ENCODE data around the gene WARS2. TPM values are rescaled to one million over a fixed set of nuclear protein-coding genes. Genes with fewer than 3 reads are reported as not detected.

Gene WARS2
- total RNA-seq, 4 donors from 2014 or later: 8.9 to 22.1 (median 12.8) TPM

DNA sequence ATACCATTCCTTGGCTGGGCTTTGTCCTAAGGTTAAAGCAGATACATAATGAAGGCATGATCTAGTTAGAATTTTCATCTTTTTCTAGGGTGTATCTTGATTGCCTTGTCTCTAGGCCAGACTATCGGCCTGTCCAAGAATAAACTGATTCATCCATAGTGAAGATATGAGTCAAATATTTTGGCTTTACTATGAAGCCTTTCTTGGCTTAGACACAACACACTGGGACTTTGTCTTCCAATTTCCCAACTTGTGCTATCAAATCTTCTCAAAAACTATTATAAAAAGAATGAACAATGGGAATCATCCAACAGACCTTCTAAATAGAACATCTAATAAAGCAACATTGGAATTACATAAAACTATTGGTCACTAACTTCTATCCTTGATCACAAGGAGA lies 64.8 kb downstream of the WARS2 start:
- no peak for DNase-seq

DNA sequence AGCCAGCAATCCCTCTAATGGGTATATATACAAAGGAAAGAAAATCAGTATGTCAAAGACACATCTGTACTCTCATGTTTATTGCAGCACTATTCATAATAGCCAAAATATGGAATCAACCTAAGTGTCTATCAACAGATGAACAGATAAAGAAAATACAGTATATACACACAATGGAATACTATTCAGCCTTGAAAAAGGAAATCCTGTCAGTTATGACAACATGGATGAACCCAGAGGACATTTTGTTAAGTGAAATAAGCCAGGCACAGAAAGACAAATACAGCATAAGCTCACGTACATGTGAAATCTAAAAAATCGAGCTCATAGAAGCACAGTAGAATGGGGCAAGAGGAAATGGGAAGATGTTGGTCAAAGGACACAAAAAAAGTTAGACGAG lies 69.1 kb downstream of the WARS2 start:
- Histone ChIP-seq H3K36me3 (peaks cover 0 to 10% (median 0%) of the 10 kb centered on the region in 3 donors), H3K9me3 (no peaks in the 10 kb centered on the region), H3K27me3 (no peaks in the 10 kb centered on the region), H3K4me1 (peaks cover 0 to 8% (median 0%) of the 10 kb centered on the region in 3 donors), H3K27ac (no peak overlapping the region), H3K4me3 (no peak overlapping the region)
- 92 to 99% methylated on average over 3 of the region's 3 CpGs for WGBS, 2 donors
- DNase-seq: no peak
- intact Hi-C loops (cut with DNase I): no loop called here
- TF ChIP-seq, protein P1, sequence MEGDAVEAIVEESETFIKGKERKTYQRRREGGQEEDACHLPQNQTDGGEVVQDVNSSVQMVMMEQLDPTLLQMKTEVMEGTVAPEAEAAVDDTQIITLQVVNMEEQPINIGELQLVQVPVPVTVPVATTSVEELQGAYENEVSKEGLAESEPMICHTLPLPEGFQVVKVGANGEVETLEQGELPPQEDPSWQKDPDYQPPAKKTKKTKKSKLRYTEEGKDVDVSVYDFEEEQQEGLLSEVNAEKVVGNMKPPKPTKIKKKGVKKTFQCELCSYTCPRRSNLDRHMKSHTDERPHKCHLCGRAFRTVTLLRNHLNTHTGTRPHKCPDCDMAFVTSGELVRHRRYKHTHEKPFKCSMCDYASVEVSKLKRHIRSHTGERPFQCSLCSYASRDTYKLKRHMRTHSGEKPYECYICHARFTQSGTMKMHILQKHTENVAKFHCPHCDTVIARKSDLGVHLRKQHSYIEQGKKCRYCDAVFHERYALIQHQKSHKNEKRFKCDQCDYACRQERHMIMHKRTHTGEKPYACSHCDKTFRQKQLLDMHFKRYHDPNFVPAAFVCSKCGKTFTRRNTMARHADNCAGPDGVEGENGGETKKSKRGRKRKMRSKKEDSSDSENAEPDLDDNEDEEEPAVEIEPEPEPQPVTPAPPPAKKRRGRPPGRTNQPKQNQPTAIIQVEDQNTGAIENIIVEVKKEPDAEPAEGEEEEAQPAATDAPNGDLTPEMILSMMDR (IDR thresholded peaks at IDR 0.05): no peak
- no peak for TF ChIP-seq POLR2A (IDR thresholded peaks at IDR 0.05)

More for the DNA sequence above, 64.8 kb downstream of the WARS2 start:
- Histone ChIP-seq H3K27ac (peak overlapping the region in 1 of 4 donors; percentile 4), H3K27me3 (no peaks in the 10 kb centered on the region), H3K9me3 (no peaks in the 10 kb centered on the region), H3K36me3 (peaks cover 0 to 10% (median 0%) of the 10 kb centered on the region in 3 donors), H3K4me1 (peaks cover 0 to 8% (median 0%) of the 10 kb centered on the region in 3 donors), H3K4me3 (no peak overlapping the region)
- intact Hi-C loops (cut with DNase I): no loop called here
- WGBS, 2 donors: 24 to 36% methylated on average over 1 of the region's 1 CpG
- no peak for TF ChIP-seq POLR2A (IDR thresholded peaks at IDR 0.05)
- TF ChIP-seq, protein P1 (IDR thresholded peaks at IDR 0.05): no peak

DNA sequence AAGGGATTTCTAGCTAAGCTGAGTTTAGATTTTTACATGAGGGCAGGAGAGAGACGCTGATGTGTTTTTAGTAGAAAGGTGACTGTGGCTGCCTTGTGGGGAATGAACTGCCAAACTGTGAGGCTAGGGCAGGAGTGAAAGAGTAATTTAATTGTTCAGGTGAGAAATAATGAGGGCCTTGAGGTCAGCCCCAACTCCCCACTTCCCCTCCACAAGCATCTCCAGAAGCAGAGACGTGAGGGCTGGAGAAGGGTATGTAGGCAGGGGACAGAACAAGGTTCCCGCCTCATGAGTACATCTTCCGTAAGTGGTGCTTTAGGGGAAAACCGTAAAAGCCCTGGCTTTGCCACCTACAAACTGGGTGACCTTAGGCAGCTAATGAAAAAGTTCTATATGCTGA lies 70.8 kb downstream of the WARS2 start:
- peaks cover 0 to 9% (median 0%) of the 10 kb centered on the region in 3 donors for H3K36me3 ChIP-seq
- no peaks in the 10 kb centered on the region for H3K27me3 ChIP-seq
- no peak overlapping the region for H3K27ac ChIP-seq
- no peaks in the 10 kb centered on the region for H3K4me1 ChIP-seq
- TF ChIP-seq, protein P1 (IDR thresholded peaks at IDR 0.05): no peak
- no peak for TF ChIP-seq POLR2A (IDR thresholded peaks at IDR 0.05)
- 86% methylated on average over 5 of the region's 5 CpGs for WGBS, 2 donors
- H3K9me3 ChIP-seq: no peaks in the 10 kb centered on the region
- H3K4me3 ChIP-seq: no peak overlapping the region
- no peak for DNase-seq
- intact Hi-C loops (cut with DNase I): no loop called here

DNA sequence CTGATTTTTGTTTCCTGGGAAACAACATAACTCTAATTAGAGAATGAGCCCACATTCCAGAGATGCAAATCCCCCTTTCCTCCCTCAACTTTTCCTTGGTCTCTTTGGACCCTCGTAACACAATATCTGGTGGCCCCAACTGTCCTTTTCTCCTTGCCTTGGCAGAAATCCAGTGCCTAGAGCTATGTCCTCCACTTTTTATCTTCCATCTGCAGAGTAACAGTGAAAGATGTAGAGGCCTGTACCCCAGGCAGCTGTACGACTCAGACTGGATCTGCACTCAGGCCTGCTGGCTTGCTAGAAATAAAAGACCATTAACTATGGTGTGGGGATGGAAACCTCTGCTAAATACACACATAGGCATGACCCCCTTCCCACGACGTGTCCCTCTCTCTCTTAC lies 72.0 kb downstream of the WARS2 start:
- 77 to 84% methylated on average over 4 of the region's 4 CpGs for WGBS, 2 donors
- no peak for DNase-seq
- H3K27me3 ChIP-seq: no peaks in the 10 kb centered on the region
- peaks cover 0 to 11% (median 0%) of the 10 kb centered on the region in 3 donors for H3K36me3 ChIP-seq
- no peak overlapping the region for H3K27ac ChIP-seq
- H3K4me1 ChIP-seq: no peaks in the 10 kb centered on the region
- H3K9me3 ChIP-seq: no peaks in the 10 kb centered on the region
- TF ChIP-seq, protein P1 (IDR thresholded peaks at IDR 0.05): no peak
- TF ChIP-seq POLR2A (IDR thresholded peaks at IDR 0.05): no peak
- H3K4me3 ChIP-seq: no peak overlapping the region
- intact Hi-C loops (cut with DNase I): no loop called here

DNA sequence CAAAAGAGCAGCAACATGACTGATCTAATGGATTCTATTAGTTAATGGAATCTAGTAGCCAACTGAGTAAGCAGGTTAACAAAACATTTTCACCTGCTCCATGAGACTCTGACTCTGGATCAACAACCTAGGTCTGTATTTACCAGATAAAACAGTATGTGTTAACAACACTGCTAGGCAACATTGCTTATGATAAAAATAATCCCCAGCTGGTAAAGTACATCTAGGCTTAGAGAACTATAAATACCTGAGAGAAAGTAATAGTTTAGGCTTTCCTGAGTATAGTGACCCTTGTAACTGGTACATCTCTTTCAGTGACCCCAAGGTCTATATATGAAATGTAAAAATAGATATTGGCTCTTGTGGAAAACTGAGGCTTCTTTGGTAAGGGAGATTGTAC lies 78.8 kb downstream of the WARS2 start:
- no peak for DNase-seq
- Histone ChIP-seq H3K4me3 (no peak overlapping the region), H3K27ac (no peak overlapping the region), H3K9me3 (no peaks in the 10 kb centered on the region), H3K27me3 (no peaks in the 10 kb centered on the region), H3K36me3 (peaks cover 0 to 20% (median 5%) of the 10 kb centered on the region in 3 donors), H3K4me1 (no peaks in the 10 kb centered on the region)
- TF ChIP-seq POLR2A (IDR thresholded peaks at IDR 0.05): no peak
- TF ChIP-seq, protein P1 (IDR thresholded peaks at IDR 0.05): no peak
- intact Hi-C loops (cut with DNase I): no loop called here

Data from esophagus squamous epithelium (tissue), 5 donors.